Measurements from ENCODE around the gene IKZF3.

GRCh38 chr17:39716879-39717536, 147.1 kb downstream of the IKZF3 start:
- no peak for TF ChIP-seq CTCF (IDR thresholded peaks at IDR 0.05)
- TF ChIP-seq POLR2A (IDR thresholded peaks at IDR 0.05), result no peak
- TF ChIP-seq EP300 (IDR thresholded peaks at IDR 0.05), result no peak
